ENCODE results near the gene DDX27. TPM values are rescaled to one million over a fixed set of nuclear protein-coding genes. Genes with fewer than 3 reads are reported as not detected.

Gene DDX27
- total and polyA plus RNA-seq, 2 of the 8 experiments (the other 6 are each of a cell fraction or from before 2014, with no cell fraction given): 42.7 to 51.0 TPM

- CTCF ChIA-PET (ENCODE audit: partially characterized antibody): interaction anchor here (0.7 to 2.8 kb wide), 5 partner anchors 10 to 52 kb away, joined by 3 to 16 read pairs (median 4); no protein-coding TSS in a partner anchor
- H3K18ac ChIP-seq (ENCODE audit: extremely low read depth, low read length): no peak overlapping the region
- H4K5ac ChIP-seq (ENCODE audit: insufficient read length, low read depth, low read length): no peak overlapping the region
- DNase-seq (ENCODE audit: low read depth in 1 of 2, low spot score in 2 of 2) (no peak), FAIRE-seq (no peak)
- no peak overlapping the region for H2BK15ac ChIP-seq (ENCODE audit: low read length)
- no peak overlapping the region for H3K4me3 ChIP-seq (ENCODE audit: extremely low read depth in 1 of 4, insufficient read depth in 2 of 4, low read depth in 3 of 4, low read length in 4 of 4)
- no peak overlapping the region for H3K4me2 ChIP-seq (ENCODE audit: insufficient read depth in 1 of 2, low read depth in 2 of 2, low read length in 2 of 2)
- WGBS, 2 experiments (ENCODE audit: extremely low coverage in 1 of 2, insufficient coverage in 1 of 2, insufficient read length in 1 of 2, insufficient replicate concordance in 2 of 2, low coverage in 1 of 2, low lambda C conversion rate in 2 of 2, missing lambda C conversion rate in 1 of 2): 95% methylated on average over 1 of the region's 1 CpG; no CpG with 5 or more reads in 1 of the 2 experiments
- POLR2A ChIA-PET (ENCODE audit: partially characterized antibody): interaction anchor here (0.9 kb wide), 1 partner anchor 50 kb away, joined by 3 read pairs; no protein-coding TSS in a partner anchor
- H3K9ac ChIP-seq (replicated peaks in 1 of 4; ENCODE audit: extremely low read depth in 1 of 4, low read depth in 3 of 4, low read length in 3 of 4): no peak overlapping the region
- no peak overlapping the region for H2AFZ ChIP-seq (ENCODE audit: low read length)
- H4K8ac ChIP-seq (ENCODE audit: extremely low read depth, insufficient read depth, low read length): no peak overlapping the region
- H3K14ac ChIP-seq (ENCODE audit: insufficient read length): no peak overlapping the region
- peaks cover 10 to 13% of the 10 kb centered on the region in 2 experiments for H4K20me1 ChIP-seq (replicated peaks in 1 of 2; ENCODE audit: control insufficient read depth in 1 of 2, insufficient read depth in 2 of 2, low read length in 2 of 2)
- no peaks in the 10 kb centered on the region for H3K23me2 ChIP-seq (ENCODE audit: low read depth, low read length)
- peaks cover 0 to 3% (median 0%) of the 10 kb centered on the region in 4 experiments; a peak in 1 of 8 replicates for H3K36me3 ChIP-seq (ENCODE audit: control insufficient read depth in 2 of 4, insufficient read depth in 4 of 4, low read length in 3 of 4)
- no peak overlapping the region for H2BK5ac ChIP-seq (ENCODE audit: low read depth, low read length)
- no peak overlapping the region for H2BK120ac ChIP-seq (replicated peaks; ENCODE audit: low read depth, low read length)
- H3K79me1 ChIP-seq (ENCODE audit: low read depth, low read length): peaks cover 6% of the 10 kb centered on the region
- H2BK20ac ChIP-seq (ENCODE audit: low read length): no peak overlapping the region
- H3K56ac ChIP-seq (replicated peaks; ENCODE audit: insufficient read length, low read depth, low read length): no peak overlapping the region
- no peaks in the 10 kb centered on the region for H3K9me3 ChIP-seq (ENCODE audit: insufficient read depth in 2 of 2, low read depth in 1 of 2, low read length in 1 of 2)
- H3K23ac ChIP-seq (ENCODE audit: insufficient read length): no peak overlapping the region
- H4K91ac ChIP-seq (replicated peaks; ENCODE audit: insufficient read length, low read length): no peak overlapping the region
- peaks cover 16 to 88% of the 10 kb centered on the region in 2 experiments for H3K79me2 ChIP-seq (ENCODE audit: control insufficient read depth in 1 of 2, insufficient read depth in 2 of 2, low read length in 2 of 2)
- no peak overlapping the region for H2BK12ac ChIP-seq (ENCODE audit: low read depth, low read length)
- no peak for TF ChIP-seq FOSL1 (IDR thresholded peaks at IDR 0.05; ENCODE audit: insufficient read depth, low read depth, low read length)
- no peak for TF ChIP-seq NRF1 (IDR thresholded peaks at IDR 0.05; ENCODE audit: low read depth, low read length)
- H2AK5ac ChIP-seq (ENCODE audit: low read depth, low read length): no peak overlapping the region
- H3K27me3 ChIP-seq (replicated peaks in 1 of 4; ENCODE audit: control insufficient read depth in 3 of 4, extremely low read depth in 1 of 4, insufficient read depth in 3 of 4, low read length in 3 of 4): no peaks in the 10 kb centered on the region
- no peak overlapping the region for H3K4ac ChIP-seq (replicated peaks; ENCODE audit: insufficient read length, low read depth, low read length)
- no peak overlapping the region for H3K27ac ChIP-seq (ENCODE audit: low read depth, low read length)
- H3K4me1 ChIP-seq (replicated peaks in 1 of 4; ENCODE audit: control insufficient read depth in 3 of 4, insufficient read depth in 4 of 4, low read length in 3 of 4): no peaks in the 10 kb centered on the region; a peak in 1 of 7 replicates
Observed at GRCh38 chr20:49179368-49180277, 39.6 kb upstream of the DDX27 start.

Data from H1 (cell line).